Left ventricle myocardium inferior (tissue), 1 donor: ENCODE measurements around the gene SLC23A1. TPM values are rescaled to one million over a fixed set of nuclear protein-coding genes. Genes with fewer than 3 reads are reported as not detected.

ENCODE experiments used
- DNase-seq: peaks from one replicate; pipeline ENCODE4 v3.0.0-alpha.2; 2020
- H3K27ac ChIP-seq: fragments of 200-600 bp; replicated peaks from 2 replicates; pipeline ENCODE4 v1.8.0; 2021
- H3K27me3 ChIP-seq: fragments of 200-600 bp; 2 replicates; pipeline ENCODE4 v1.8.0; 2021; ENCODE audit warnings: low read depth
- H3K36me3 ChIP-seq: fragments of 200-600 bp; 2 replicates; pipeline ENCODE4 v1.8.0; 2021
- H3K4me1 ChIP-seq: fragments of 200-600 bp; 2 replicates; pipeline ENCODE4 v1.8.0; 2021
- H3K4me3 ChIP-seq: fragments of 200-600 bp; 2 replicates; pipeline ENCODE4 v1.8.0; 2021; ENCODE audit warnings: mild to moderate bottlenecking, moderate library complexity
- H3K9me3 ChIP-seq: fragments of 200-600 bp; replicated peaks from 2 replicates; pipeline ENCODE4 v1.8.0; 2021
- CTCF ChIP-seq: fragments of 200-600 bp; IDR thresholded peaks from 2 replicates; pipeline ENCODE4 v1.8.0; 2021; ENCODE audit warnings: antibody characterized with exemption, mild to moderate bottlenecking, borderline replicate concordance
- intact Hi-C: fragments of 100-400 bp; cut with micrococcal nuclease; formaldehyde crosslinking; loops from one replicate; pipeline ENCODE4 v1.11.0; 2022
- total RNA-seq: library from RNA; stranded (reverse); fragmentation: NEBNext Ultra II Directional; extraction: Animal tissue kit (Norgen Biotek cat#: 25700); gene quantifications from one replicate; pipeline ENCODE4 v1.2.1, GENCODE V29; 2021
- donor health status: DM: no; HTN: yes; CAD: no; lungs with severe emphysema.

SLC23A1 gene
- total RNA-seq, 1 donor from 2014 or later: not detected

GRCh38 chr5:139394123-139394653, 11.1 kb upstream of the SLC23A1 start:
- no peaks in the 10 kb centered on the region for H3K9me3 ChIP-seq
- DNase-seq: peak; percentile 62
- H3K4me1 ChIP-seq: peaks cover 80% of the 10 kb centered on the region
- TF ChIP-seq CTCF: peak; percentile 67
- no peaks in the 10 kb centered on the region for H3K27me3 ChIP-seq
- peak overlapping the region; percentile 96 for H3K27ac ChIP-seq
- H3K36me3 ChIP-seq: peaks cover 10% of the 10 kb centered on the region
- peak overlapping the region; percentile 77 for H3K4me3 ChIP-seq
- intact Hi-C loops: no loop called here

GRCh38 chr5:139393497-139394122, 10.5 kb upstream of the SLC23A1 start:
- Histone ChIP-seq H3K27me3 (no peaks in the 10 kb centered on the region), H3K4me3 (peak overlapping the region; percentile 77), H3K27ac (peak overlapping the region; percentile 96), H3K36me3 (peaks cover 10% of the 10 kb centered on the region), H3K4me1 (peaks cover 84% of the 10 kb centered on the region), H3K9me3 (no peaks in the 10 kb centered on the region)
- intact Hi-C loops: no loop called here
- no peak for TF ChIP-seq CTCF
- DNase-seq: no peak

GRCh38 chr5:139392678-139393496, 9.8 kb upstream of the SLC23A1 start:
- H3K27ac ChIP-seq: peak overlapping the region; percentile 96
- no peaks in the 10 kb centered on the region for H3K9me3 ChIP-seq

GRCh38 chr5:139392324-139392677, 9.2 kb upstream of the SLC23A1 start:
- H3K9me3 ChIP-seq: no peaks in the 10 kb centered on the region
- TF ChIP-seq CTCF: no peak
- H3K27ac ChIP-seq: peak overlapping the region; percentile 96
- DNase-seq: no peak
- peaks cover 89% of the 10 kb centered on the region for H3K4me1 ChIP-seq
- intact Hi-C loops: no loop called here
- no peaks in the 10 kb centered on the region for H3K27me3 ChIP-seq
- peak overlapping the region; percentile 77 for H3K4me3 ChIP-seq
- peaks cover 10% of the 10 kb centered on the region for H3K36me3 ChIP-seq

More at GRCh38 chr5:139392678-139393496, 9.8 kb upstream of the SLC23A1 start:
- peak overlapping the region; percentile 77 for H3K4me3 ChIP-seq
- peak; percentile 58 for DNase-seq
- peaks cover 10% of the 10 kb centered on the region for H3K36me3 ChIP-seq
- intact Hi-C loops: no loop called here
- peak; percentile 57 for TF ChIP-seq CTCF
- H3K4me1 ChIP-seq: peaks cover 87% of the 10 kb centered on the region
- H3K27me3 ChIP-seq: no peaks in the 10 kb centered on the region

GRCh38 chr5:139391570-139392323, 8.7 kb upstream of the SLC23A1 start:
- H3K4me3 ChIP-seq: peak overlapping the region; percentile 77
- no peak for DNase-seq

More at GRCh38 chr5:139391570-139392323, 8.7 kb upstream of the SLC23A1 start:
- no peaks in the 10 kb centered on the region for H3K9me3 ChIP-seq
- H3K27ac ChIP-seq: peak overlapping the region; percentile 96
- H3K36me3 ChIP-seq: peaks cover 10% of the 10 kb centered on the region
- intact Hi-C loops: no loop called here
- H3K4me1 ChIP-seq: peaks cover 83% of the 10 kb centered on the region
- H3K27me3 ChIP-seq: no peaks in the 10 kb centered on the region
- no peak for TF ChIP-seq CTCF
